Aorta (tissue), 5 donors: ENCODE data around the gene ARHGAP32. TPM values are rescaled to one million over a fixed set of nuclear protein-coding genes. Genes with fewer than 3 reads are reported as not detected.
A peak's percentile ranks its signal among the peaks of the same experiment; 100 is the strongest.

Experiments used
- ATAC-seq: fragments of 200-7000 bp; cut with Tn5 transposase; one replicate; pipeline ENCODE4 v1.9.1; 2022; ENCODE audit warnings: moderate library complexity; ENCODE audit not compliant: low FRiP score
- DNase-seq, 2 donors: peaks; one replicate each; pipeline ENCODE4 v3.0.0-alpha.2; 2020
- H3K27ac ChIP-seq, 2 donors: one replicate each; pipeline ENCODE4 v1.5.1; 2013; ENCODE audit warnings: low read length in 2 of 2, mild to moderate bottlenecking in 2 of 2, moderate library complexity in 2 of 2, control low read depth in 1 of 2, inconsistent platforms in 1 of 2, low read depth in 1 of 2
- H3K27me3 ChIP-seq, 2 donors: one replicate each; pipeline ENCODE4 v1.6.1; 2013; ENCODE audit warnings: control low read depth in 1 of 2, low read length in 1 of 2, mild to moderate bottlenecking in 1 of 2, moderate library complexity in 1 of 2; ENCODE audit not compliant: insufficient read depth in 2 of 2, control insufficient read depth in 1 of 2
- H3K36me3 ChIP-seq, 2 donors: one replicate each; pipeline ENCODE4 v1.6.1; 2013; ENCODE audit warnings: control low read depth in 1 of 2, low read length in 1 of 2, mild to moderate bottlenecking in 1 of 2; ENCODE audit not compliant: insufficient read depth in 2 of 2, control insufficient read depth in 1 of 2
- H3K4me1 ChIP-seq, 2 donors: one replicate each; pipeline ENCODE4 v1.6.1; 2013; ENCODE audit warnings: low read length in 2 of 2, control low read depth in 1 of 2, mild to moderate bottlenecking in 1 of 2, moderate library complexity in 1 of 2; ENCODE audit not compliant: insufficient read depth in 2 of 2, control insufficient read depth in 1 of 2
- H3K4me3 ChIP-seq, 2 donors: one replicate each; pipeline ENCODE4 v1.5.1; 2013; ENCODE audit warnings: low read length in 2 of 2, control low read depth in 1 of 2, mild to moderate bottlenecking in 1 of 2
- H3K9me3 ChIP-seq: one replicate; pipeline ENCODE4 v1.6.1; 2013; ENCODE audit warnings: mild to moderate bottlenecking, low read length; ENCODE audit not compliant: control insufficient read depth
- WGBS, 2 donors: extraction: QIAGEN DNeasy Blood & Tissue Kit; methylation state at CpG; one replicate each; pipeline ENCODE4 v1.1.7; 2013; 5-methylcytosine and 5-hydroxymethylcytosine counted together
- intact Hi-C, 2 donors: fragments of 100-400 bp; cut with DNase I; formaldehyde crosslinking; loops; one replicate each; pipeline versions ENCODE4 v1.14.2 to v1.15.0; 2022
- polyA plus RNA-seq, 2 donors: library from polyadenylated mRNA; stranded (reverse); fragments of 200-250 nt; gene quantifications; one replicate each; pipeline ENCODE4 v1.2.3, GENCODE V29; 2013
- total RNA-seq, 2 donors: library from RNA; stranded (reverse); fragmentation: NEBNext Ultra II Directional; extraction: Animal tissue kit (Norgen Biotek cat#: 25700); gene quantifications; one replicate each; pipeline ENCODE4 v1.2.1, GENCODE V29; 2021
- donor health status: healthy with polysubstance abuse.
- donor health status: Bipolar disorder and iron deficiency.
- donor health status: DM: no; HTN: no; CAD: no.
- donor health status: DM: no; HTN: no; CAD: no.
- donor health status: DM: yes; HTN: yes; CAD: no.

Gene ARHGAP32
- total and polyA plus RNA-seq, 4 donors: 1.8 to 21.3 (median 8.9) TPM

- no peaks in the 10 kb centered on the region for H3K27me3 ChIP-seq
- 87 to 91% methylated on average over 4 of the region's 4 CpGs for WGBS, 2 donors
- H3K4me1 ChIP-seq: peaks cover 0 to 1% of the 10 kb centered on the region in 2 donors
- DNase-seq (no peak), ATAC-seq (no peak)
- H3K9me3 ChIP-seq: no peaks in the 10 kb centered on the region
- no peak overlapping the region for H3K27ac ChIP-seq
- intact Hi-C loops: no loop called here
- no peak overlapping the region for H3K4me3 ChIP-seq
- no peaks in the 10 kb centered on the region for H3K36me3 ChIP-seq
Observed at GRCh38 chr11:129042503-129042902, 149.6 kb downstream of the ARHGAP32 start.

- no peaks in the 10 kb centered on the region for H3K36me3 ChIP-seq
- WGBS, 2 donors: 61 to 67% methylated on average over 3 of the region's 3 CpGs
- DNase-seq (no peak), ATAC-seq (no peak)
- no peak overlapping the region for H3K27ac ChIP-seq
- no peak overlapping the region for H3K4me3 ChIP-seq
- peaks cover 0 to 1% of the 10 kb centered on the region in 2 donors for H3K4me1 ChIP-seq
- no peaks in the 10 kb centered on the region for H3K27me3 ChIP-seq
- H3K9me3 ChIP-seq: no peaks in the 10 kb centered on the region
- intact Hi-C loops: no loop called here
Observed at GRCh38 chr11:129041611-129042018, 150.5 kb downstream of the ARHGAP32 start.

GRCh38 chr11:129040934-129041333, 151.2 kb downstream of the ARHGAP32 start:
- no peak overlapping the region for H3K27ac ChIP-seq
- intact Hi-C loops: no loop called here

GRCh38 chr11:129035244-129035643, 156.9 kb downstream of the ARHGAP32 start:
- ATAC-seq: no peak
- H3K4me1 ChIP-seq: no peaks in the 10 kb centered on the region
- no peak overlapping the region for H3K27ac ChIP-seq
- DNase-seq: no peak
- H3K9me3 ChIP-seq: no peaks in the 10 kb centered on the region
- H3K36me3 ChIP-seq: no peaks in the 10 kb centered on the region
- H3K27me3 ChIP-seq: no peaks in the 10 kb centered on the region
- 87 to 88% methylated on average over 2 of the region's 2 CpGs for WGBS, 2 donors
- no peak overlapping the region for H3K4me3 ChIP-seq
- intact Hi-C loops: no loop called here

More at GRCh38 chr11:129040934-129041333, 151.2 kb downstream of the ARHGAP32 start:
- Histone ChIP-seq H3K9me3 (no peaks in the 10 kb centered on the region), H3K4me3 (no peak overlapping the region), H3K4me1 (peaks cover 0 to 1% of the 10 kb centered on the region in 2 donors), H3K27me3 (no peaks in the 10 kb centered on the region), H3K36me3 (no peaks in the 10 kb centered on the region)
- no peak for ATAC-seq
- DNase-seq: no peak

- Histone ChIP-seq H3K36me3 (no peaks in the 10 kb centered on the region), H3K9me3 (no peaks in the 10 kb centered on the region), H3K4me3 (no peak overlapping the region), H3K27ac (no peak overlapping the region), H3K27me3 (no peaks in the 10 kb centered on the region), H3K4me1 (no peaks in the 10 kb centered on the region)
- no peak for DNase-seq
- ATAC-seq: no peak
- WGBS, 2 donors: 84 to 85% methylated on average over 1 of the region's 1 CpG
- intact Hi-C loops: no loop called here
Observed at GRCh38 chr11:129034001-129034400, 158.1 kb downstream of the ARHGAP32 start.

GRCh38 chr11:129023968-129024676, 168.0 kb downstream of the ARHGAP32 start:
- ATAC-seq: no peak
- Histone ChIP-seq H3K27ac (no peak overlapping the region), H3K27me3 (no peaks in the 10 kb centered on the region), H3K36me3 (no peaks in the 10 kb centered on the region), H3K4me3 (no peak overlapping the region), H3K9me3 (no peaks in the 10 kb centered on the region), H3K4me1 (peaks cover 0 to 3% of the 10 kb centered on the region in 2 donors)
- 17 to 22% methylated on average over 2 of the region's 2 CpGs for WGBS, 2 donors
- peak in 1 of 2 donors; percentile 44 for DNase-seq
- intact Hi-C loops: no loop called here

- Histone ChIP-seq H3K27me3 (no peaks in the 10 kb centered on the region), H3K4me3 (no peak overlapping the region), H3K9me3 (no peaks in the 10 kb centered on the region), H3K27ac (no peak overlapping the region), H3K4me1 (peaks cover 0 to 3% of the 10 kb centered on the region in 2 donors), H3K36me3 (no peaks in the 10 kb centered on the region)
- no peak for ATAC-seq
- 0 to 7% methylated on average over 1 of the region's 1 CpG for WGBS, 2 donors
- no peak for DNase-seq
- intact Hi-C loops: no loop called here
Observed at GRCh38 chr11:129021295-129021694, 170.8 kb downstream of the ARHGAP32 start.

GRCh38 chr11:129018991-129019390, 173.1 kb downstream of the ARHGAP32 start:
- 49 to 54% methylated on average over 2 of the region's 2 CpGs for WGBS, 2 donors
- peaks cover 0 to 3% of the 10 kb centered on the region in 2 donors for H3K4me1 ChIP-seq
- ATAC-seq (no peak), DNase-seq (no peak)
- H3K36me3 ChIP-seq: no peaks in the 10 kb centered on the region
- H3K27ac ChIP-seq: no peak overlapping the region
- H3K9me3 ChIP-seq: no peaks in the 10 kb centered on the region
- intact Hi-C loops: no loop called here
- no peak overlapping the region for H3K4me3 ChIP-seq
- no peaks in the 10 kb centered on the region for H3K27me3 ChIP-seq

GRCh38 chr11:129018126-129018525, 174.0 kb downstream of the ARHGAP32 start:
- Histone ChIP-seq H3K27ac (no peak overlapping the region), H3K4me1 (peaks cover 0 to 3% of the 10 kb centered on the region in 2 donors), H3K9me3 (no peaks in the 10 kb centered on the region), H3K36me3 (no peaks in the 10 kb centered on the region), H3K27me3 (no peaks in the 10 kb centered on the region), H3K4me3 (no peak overlapping the region)
- no peak for DNase-seq
- no peak for ATAC-seq
- intact Hi-C loops: no loop called here
- WGBS, 2 donors: 46 to 47% methylated on average over 2 of the region's 2 CpGs
